ENCODE data around the gene ZBED1. TPM values are rescaled to one million over a fixed set of nuclear protein-coding genes. Genes with fewer than 3 reads are reported as not detected.

The ZBED1 gene
- polyA plus RNA-seq, 1 donor (not counting 4 experiments of a cell fraction or from before 2014, with no cell fraction given), result 9.0 TPM

DNA sequence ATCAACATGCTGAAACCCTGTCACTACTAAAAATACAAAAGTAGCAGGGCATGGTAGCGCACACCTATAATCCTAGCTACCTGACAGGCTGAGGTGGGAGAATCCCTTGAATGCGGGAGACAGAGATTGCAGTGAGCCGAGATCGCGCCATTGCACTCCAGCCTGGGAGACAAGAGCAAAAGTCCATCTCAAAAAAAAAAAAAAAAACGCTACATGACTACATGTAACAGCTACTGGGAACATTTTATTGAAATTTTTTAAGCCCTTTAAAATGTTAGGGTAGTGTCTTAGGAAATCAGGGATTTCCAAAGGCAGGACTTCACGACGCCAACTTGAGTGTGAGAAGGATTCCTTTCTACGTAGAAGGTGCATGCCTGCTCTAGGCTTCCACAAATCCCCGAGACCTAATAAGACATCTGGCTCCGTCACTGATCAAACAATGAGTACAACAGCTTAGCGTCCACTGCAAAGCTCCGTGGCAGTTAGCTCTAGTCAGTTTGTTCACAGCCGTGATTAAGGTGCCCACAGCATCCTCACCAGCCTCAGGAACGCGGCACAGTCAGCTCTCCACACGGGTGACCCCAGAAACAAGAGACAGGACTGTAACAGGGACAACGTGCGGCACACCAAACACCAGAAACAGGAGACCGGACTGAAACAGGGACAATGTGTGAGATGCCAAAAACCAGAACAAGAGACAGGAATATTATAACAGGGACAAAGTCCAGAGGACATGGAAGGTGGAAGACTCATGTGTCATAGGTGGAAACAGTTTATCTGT is 33.7 kb downstream of the ZBED1 start:
- Histone ChIP-seq H3K27ac (ENCODE audit: control insufficient read depth, insufficient read depth, low read length) (no peak overlapping the region), H3K9me1 (ENCODE audit: control insufficient read depth, extremely low read depth, insufficient read depth, low read length) (no peaks in the 10 kb centered on the region), H4K20me1 (ENCODE audit: control insufficient read depth, extremely low read depth, insufficient read depth, low read length) (no peaks in the 10 kb centered on the region), H3K79me2 (ENCODE audit: control insufficient read depth, insufficient read depth, low read length) (peaks cover 33% of the 10 kb centered on the region), H3K36me3 (ENCODE audit: control insufficient read depth in 2 of 2, extremely low read depth in 1 of 2, insufficient read depth in 2 of 2, low read length in 2 of 2) (no peaks in the 10 kb centered on the region), H3K4me1 (ENCODE audit: control insufficient read depth, extremely low read depth, insufficient read depth, low read length) (no peaks in the 10 kb centered on the region), H2AFZ (ENCODE audit: control insufficient read depth, low read length) (no peak overlapping the region), H3K4me3 (ENCODE audit: control insufficient read depth in 2 of 3, extremely low read depth in 1 of 3, insufficient read depth in 2 of 3, low read depth in 1 of 3, low read length in 3 of 3) (no peak overlapping the region), H3K27me3 (ENCODE audit: control insufficient read depth, extremely low read depth, insufficient read depth, low read length) (no peaks in the 10 kb centered on the region), H3K9ac (ENCODE audit: control insufficient read depth, extremely low read depth, insufficient read depth, low read length) (no peak overlapping the region), H3K4me2 (ENCODE audit: control insufficient read depth, extremely low read depth, insufficient read depth, low read depth, low read length) (no peak overlapping the region), H3K9me3 (ENCODE audit: control insufficient read depth, low read depth, low read length) (no peaks in the 10 kb centered on the region)
- DNase-seq (ENCODE audit: low read depth, low spot score), result no peak
- dilution Hi-C loops (cut with MboI; ENCODE audit: extremely low pct_ligation_motif_present, low sequenced_read_pairs), result no loop called here
- TF ChIP-seq, protein P1, sequence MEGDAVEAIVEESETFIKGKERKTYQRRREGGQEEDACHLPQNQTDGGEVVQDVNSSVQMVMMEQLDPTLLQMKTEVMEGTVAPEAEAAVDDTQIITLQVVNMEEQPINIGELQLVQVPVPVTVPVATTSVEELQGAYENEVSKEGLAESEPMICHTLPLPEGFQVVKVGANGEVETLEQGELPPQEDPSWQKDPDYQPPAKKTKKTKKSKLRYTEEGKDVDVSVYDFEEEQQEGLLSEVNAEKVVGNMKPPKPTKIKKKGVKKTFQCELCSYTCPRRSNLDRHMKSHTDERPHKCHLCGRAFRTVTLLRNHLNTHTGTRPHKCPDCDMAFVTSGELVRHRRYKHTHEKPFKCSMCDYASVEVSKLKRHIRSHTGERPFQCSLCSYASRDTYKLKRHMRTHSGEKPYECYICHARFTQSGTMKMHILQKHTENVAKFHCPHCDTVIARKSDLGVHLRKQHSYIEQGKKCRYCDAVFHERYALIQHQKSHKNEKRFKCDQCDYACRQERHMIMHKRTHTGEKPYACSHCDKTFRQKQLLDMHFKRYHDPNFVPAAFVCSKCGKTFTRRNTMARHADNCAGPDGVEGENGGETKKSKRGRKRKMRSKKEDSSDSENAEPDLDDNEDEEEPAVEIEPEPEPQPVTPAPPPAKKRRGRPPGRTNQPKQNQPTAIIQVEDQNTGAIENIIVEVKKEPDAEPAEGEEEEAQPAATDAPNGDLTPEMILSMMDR (optimal IDR thresholded peaks at IDR 0.05 in 1 of 3, IDR thresholded peaks at IDR 0.05 in 1 of 3, conservative IDR thresholded peaks at IDR 0.05 in 1 of 3; ENCODE audit: extremely low read depth in 1 of 3, insufficient read depth in 2 of 3, low read length in 3 of 3), result no peak
- TF ChIP-seq EZH2 (IDR thresholded peaks at IDR 0.05; ENCODE audit: low read length), result no peak
- FAIRE-seq, result no peak

DNA sequence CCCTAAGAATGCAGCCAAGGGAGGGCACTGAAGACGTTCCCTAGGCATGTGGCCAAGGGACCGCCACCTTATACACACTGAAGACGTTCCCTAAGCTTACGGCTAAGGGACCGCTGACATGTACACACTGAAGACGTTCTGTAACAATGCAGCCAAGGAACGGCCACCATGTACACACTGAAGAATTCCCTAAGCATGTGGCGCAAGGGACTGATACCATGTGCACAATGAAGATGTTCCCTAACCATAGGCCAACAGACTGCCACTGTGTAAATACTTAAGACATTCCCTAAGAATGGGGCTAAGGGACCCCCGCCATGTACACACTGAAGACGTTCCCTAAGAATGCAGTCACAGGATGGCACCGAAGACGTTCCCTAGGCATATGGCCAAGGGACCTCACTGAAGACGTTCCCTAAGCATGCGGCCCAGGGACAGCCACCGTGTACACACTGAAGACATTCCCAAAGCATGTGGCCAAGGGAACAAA is 36.1 kb downstream of the ZBED1 start:
- Histone ChIP-seq H2AFZ (ENCODE audit: control insufficient read depth, low read length) (no peak overlapping the region), H3K9ac (ENCODE audit: control insufficient read depth, extremely low read depth, insufficient read depth, low read length) (no peak overlapping the region), H3K27me3 (ENCODE audit: control insufficient read depth, extremely low read depth, insufficient read depth, low read length) (no peaks in the 10 kb centered on the region), H3K4me3 (ENCODE audit: control insufficient read depth in 2 of 3, extremely low read depth in 1 of 3, insufficient read depth in 2 of 3, low read depth in 1 of 3, low read length in 3 of 3) (no peak overlapping the region), H3K4me2 (ENCODE audit: control insufficient read depth, extremely low read depth, insufficient read depth, low read depth, low read length) (no peak overlapping the region), H3K4me1 (ENCODE audit: control insufficient read depth, extremely low read depth, insufficient read depth, low read length) (no peaks in the 10 kb centered on the region), H3K9me3 (ENCODE audit: control insufficient read depth, low read depth, low read length) (no peaks in the 10 kb centered on the region), H3K27ac (ENCODE audit: control insufficient read depth, insufficient read depth, low read length) (no peak overlapping the region), H3K79me2 (ENCODE audit: control insufficient read depth, insufficient read depth, low read length) (peaks cover 31% of the 10 kb centered on the region), H3K36me3 (ENCODE audit: control insufficient read depth in 2 of 2, extremely low read depth in 1 of 2, insufficient read depth in 2 of 2, low read length in 2 of 2) (no peaks in the 10 kb centered on the region), H3K9me1 (ENCODE audit: control insufficient read depth, extremely low read depth, insufficient read depth, low read length) (no peaks in the 10 kb centered on the region), H4K20me1 (ENCODE audit: control insufficient read depth, extremely low read depth, insufficient read depth, low read length) (no peaks in the 10 kb centered on the region)
- no peak for FAIRE-seq
- TF ChIP-seq EZH2 (IDR thresholded peaks at IDR 0.05; ENCODE audit: low read length), result no peak
- TF ChIP-seq, protein P1 (optimal IDR thresholded peaks at IDR 0.05 in 1 of 3, IDR thresholded peaks at IDR 0.05 in 1 of 3, conservative IDR thresholded peaks at IDR 0.05 in 1 of 3; ENCODE audit: extremely low read depth in 1 of 3, insufficient read depth in 2 of 3, low read length in 3 of 3), result no peak
- no peak for DNase-seq (ENCODE audit: low read depth, low spot score)
- dilution Hi-C loops (cut with MboI; ENCODE audit: extremely low pct_ligation_motif_present, low sequenced_read_pairs), result no loop called here

Measured in keratinocyte (primary cell).